SK-N-SH (cell line): ENCODE measurements around the gene PHLDA3. TPM values are rescaled to one million over a fixed set of nuclear protein-coding genes. Genes with fewer than 3 reads are reported as not detected.
A peak's percentile ranks its signal among the peaks of the same experiment; 100 is the strongest.
"Not testable (repeated sequence)": the region's sequence is repeated elsewhere in the genome, so short reads cannot be mapped to it uniquely, and the experiment has no call there.

Experiments
- CTCF ChIA-PET: fragments of 300-600, 350-600 bp; formaldehyde crosslinking; extraction: SDS; loops from one replicate; lab custom pipeline; 2021; lab: Yijun Ruan, JAX
- POLR2A ChIA-PET: fragments of 350-600 bp; sonication (Branson Sonifier 250); formaldehyde crosslinking; extraction: SDS; loops from one replicate; lab custom pipeline; 2020; ENCODE audit warnings: antibody characterized with exemption, inconsistent platforms; lab: Yijun Ruan, JAX
- DNase-seq: peaks from one replicate; pipeline ENCODE4 v3.0.0; 2012
- H2AFZ ChIP-seq: fragments of 200-600 bp; sonication (generic); 2 replicates; pipeline ENCODE4 v1.8.1; 2016; ENCODE audit warnings: antibody characterized with exemption, mild to moderate bottlenecking, low read depth
- H3F3A ChIP-seq: fragments of 200-600 bp; sonication (generic); replicated peaks from 2 replicates; pipeline ENCODE3; 2016; ENCODE audit warnings: antibody characterized with exemption, mild to moderate bottlenecking; ENCODE audit not compliant: insufficient read depth
- H3K27ac ChIP-seq, 2 experiments: fragments of 200-500 bp in 1 of 2; fragments of 200-600 bp in 1 of 2; sonication (Bioruptor generic) in 1 of 2; sonication (generic), shearing (Covaris generic) in 1 of 2; 2 replicates each; pipeline versions ENCODE4 v1.5.1 to v1.6.1; 2014 to 2016; ENCODE audit warnings: low read depth in 2 of 2, inconsistent platforms in 1 of 2, low read length in 1 of 2, mild to moderate bottlenecking in 1 of 2, mixed read lengths in 1 of 2
- H3K27me3 ChIP-seq: fragments of 200-600 bp; sonication (generic), shearing (Covaris generic); 2 replicates; pipeline ENCODE4 v1.6.1; 2016; ENCODE audit warnings: mixed run types; ENCODE audit not compliant: insufficient read depth
- H3K36me3 ChIP-seq, 2 experiments: fragments of 200-500 bp in 1 of 2; fragments of 200-600 bp in 1 of 2; sonication (Bioruptor generic) in 1 of 2; sonication (generic) in 1 of 2; replicated peaks in 1 of 2; 2 replicates each; pipeline versions ENCODE3 to v1.5.1; 2014 to 2016; ENCODE audit warnings: low read length in 1 of 2, mild to moderate bottlenecking in 1 of 2; ENCODE audit not compliant: insufficient read depth in 2 of 2, control insufficient read depth in 1 of 2
- H3K4me1 ChIP-seq, 2 experiments: fragments of 200-500 bp in 1 of 2; fragments of 200-600 bp in 1 of 2; sonication (Bioruptor generic) in 1 of 2; sonication (generic), shearing (Covaris generic) in 1 of 2; 2 replicates each; pipeline versions ENCODE4 v1.5.1 to v1.6.1; 2014 to 2016; ENCODE audit warnings: low read depth in 1 of 2, low read length in 1 of 2, mixed run types in 1 of 2; ENCODE audit not compliant: insufficient read depth in 2 of 2, control insufficient read depth in 1 of 2
- H3K4me2 ChIP-seq: fragments of 200-600 bp; sonication (generic), shearing (Covaris generic); 2 replicates; pipeline ENCODE4 v1.6.1; 2017; ENCODE audit warnings: mixed run types
- H3K4me3 ChIP-seq, 2 experiments: fragments of 200-500 bp in 1 of 2; fragments of 200-600 bp in 1 of 2; sonication (Bioruptor generic) in 1 of 2; sonication (generic), shearing (Covaris generic) in 1 of 2; 2 replicates each; pipeline versions ENCODE4 v1.5.1 to v1.8.1; 2014 to 2016; ENCODE audit warnings: low read depth in 2 of 2, inconsistent platforms in 1 of 2, low read length in 1 of 2, mild to moderate bottlenecking in 1 of 2, mixed read lengths in 1 of 2, moderate library complexity in 1 of 2
- H3K79me2 ChIP-seq: fragments of 200-600 bp; sonication (generic); 2 replicates; pipeline ENCODE4 v1.8.1; 2017; ENCODE audit warnings: mild to moderate bottlenecking; ENCODE audit not compliant: insufficient read depth
- H3K9ac ChIP-seq: fragments of 200-600 bp; sonication (generic); 2 replicates; pipeline ENCODE4 v1.6.1; 2017; ENCODE audit warnings: mixed run types
- H3K9me2 ChIP-seq: fragments of 200-600 bp; sonication (generic); 2 replicates; pipeline ENCODE4 v1.6.1; 2017; ENCODE audit warnings: mixed run types
- H3K9me3 ChIP-seq: fragments of 200-600 bp; sonication (generic); 2 replicates; pipeline ENCODE4 v1.6.1; 2017; ENCODE audit warnings: mixed run types, mild to moderate bottlenecking, moderate library complexity
- H4K20me1 ChIP-seq: fragments of 200-600 bp; sonication (generic); 2 replicates; pipeline ENCODE4 v1.6.1; 2017; ENCODE audit warnings: mild to moderate bottlenecking, mixed run types; ENCODE audit not compliant: insufficient read depth
- CHD2 ChIP-seq: fragments of 150-350 bp; IDR thresholded peaks from 2 replicates; pipeline ENCODE4 v1.6.1; 2018; ENCODE audit warnings: low read length; ENCODE audit not compliant: partially characterized antibody
- CTCF ChIP-seq: fragments of 200-600 bp; sonication (generic); IDR thresholded peaks from 2 replicates; pipeline ENCODE4 v1.6.1; 2017; ENCODE audit warnings: antibody characterized with exemption, mild to moderate bottlenecking, moderate library complexity
- GATA2 ChIP-seq: sonication (generic); formaldehyde crosslinking; IDR thresholded peaks from 2 replicates; pipeline ENCODE4 v1.5.0; 2020; ENCODE audit warnings: mild to moderate bottlenecking, missing genetic modification reagents
- IRF3 ChIP-seq: fragments of 150-350 bp; IDR thresholded peaks from 2 replicates; pipeline ENCODE4 v1.6.1; 2016; ENCODE audit warnings: mild to moderate bottlenecking, low read depth, low read length
- MXI1 ChIP-seq: IDR thresholded peaks from 2 replicates; pipeline ENCODE4 v1.6.1; 2012; ENCODE audit warnings: mild to moderate bottlenecking, low read depth, low read length, improper control_type of control experiment
- RAD21 ChIP-seq: IDR thresholded peaks from 2 replicates; pipeline ENCODE4 v1.6.1; 2012; ENCODE audit warnings: mild to moderate bottlenecking, low read length
- SIN3A ChIP-seq: IDR thresholded peaks from 2 replicates; pipeline ENCODE4 v1.6.1; 2012; ENCODE audit warnings: low read depth, mild to moderate bottlenecking, low read length, moderate library complexity, borderline replicate concordance
- SMC3 ChIP-seq: IDR thresholded peaks from 2 replicates; pipeline ENCODE4 v1.6.1; 2012; ENCODE audit warnings: low read depth, low read length, improper control_type of control experiment
- TCF12 ChIP-seq: IDR thresholded peaks from 2 replicates; pipeline ENCODE4 v1.4.0; 2012
- WGBS: methylation state at CpG from one replicate; pipeline ENCODE4 v1.1.6; 2017; ENCODE audit warnings: low lambda C conversion rate; 5-methylcytosine and 5-hydroxymethylcytosine counted together
- polyA plus RNA-seq, 3 experiments: library from polyadenylated mRNA; depleted of rRNA; stranded (reverse); fragments of >200 nt; gene quantifications; 2 replicates each; pipeline ENCODE4 v1.2.3, GENCODE V29; 2012

Gene PHLDA3
- polyA plus RNA-seq, 1 of the 3 experiments (the other 2 are of a cell fraction) = 105 TPM

- H3K9me3 ChIP-seq, H4K20me1 ChIP-seq, H3K9me2 ChIP-seq, POLR2A ChIA-PET, H3K4me3 ChIP-seq, H3K27me3 ChIP-seq, DNase-seq, H2AFZ ChIP-seq, H3K9ac ChIP-seq, H3K27ac ChIP-seq, H3K4me2 ChIP-seq: not testable (repeated sequence)
- peaks cover 36% of the 10 kb centered on the region for H3F3A ChIP-seq
- WGBS = 96% methylated on average over 2 of the region's 3 CpGs
- peaks cover 62% of the 10 kb centered on the region for H3K79me2 ChIP-seq
- peaks cover 23 to 35% of the 10 kb centered on the region in 2 experiments for H3K4me1 ChIP-seq
- CTCF ChIA-PET = interaction anchor here (1.2 to 31.9 kb wide), 3 partner anchors 7 to 57 kb away, joined by 3 to 860 read pairs (median 860); partner anchors contain the start of gene CSRP1
- peaks cover 21% of the 10 kb centered on the region in 2 experiments for H3K36me3 ChIP-seq
Measured at GRCh38 chr1:201493026-201493656, 24.2 kb upstream of the PHLDA3 start.

GRCh38 chr1:201491896-201492511 lies 23.0 kb upstream of the PHLDA3 start:
- Histone ChIP-seq H3F3A (peaks cover 36% of the 10 kb centered on the region), H2AFZ (no peak overlapping the region), H3K9ac (no peak overlapping the region), H3K9me2 (no peaks in the 10 kb centered on the region), H3K9me3 (no peaks in the 10 kb centered on the region), H3K4me3 (no peak overlapping the region), H3K27ac (peak overlapping the region in 1 of 2 experiments; percentile 12; a peak in 1 of 4 replicates), H3K4me2 (no peak overlapping the region), H3K36me3 (peaks cover 21 to 28% of the 10 kb centered on the region in 2 experiments), H4K20me1 (peaks cover 10% of the 10 kb centered on the region; the same call in 1 of the 2 replicates), H3K79me2 (peaks cover 51% of the 10 kb centered on the region), H3K4me1 (peaks cover 23 to 38% of the 10 kb centered on the region in 2 experiments), H3K27me3 (no peaks in the 10 kb centered on the region)
- POLR2A ChIA-PET = interaction anchor here (1.0 kb wide), 1 partner anchor 22 kb away, joined by 4 read pairs; no protein-coding TSS in a partner anchor
- WGBS = 80% methylated on average over 3 of the region's 3 CpGs
- TF ChIP-seq CHD2 (no peak), TCF12 (no peak), GATA2 (CRISPR knock-in tag) (no peak), IRF3 (no peak), SMC3 (no peak), RAD21 (no peak), SIN3A (no peak), CTCF (no peak), MXI1 (no peak)
- CTCF ChIA-PET = interaction anchor here (1.2 to 31.9 kb wide), 3 partner anchors 6 to 44 kb away, joined by 4 to 860 read pairs (median 860); partner anchors contain the start of gene CSRP1
- no peak for DNase-seq
